K562 (cell line): Measurements from ENCODE around the gene KLHL41. TPM values are rescaled to one million over a fixed set of nuclear protein-coding genes. Genes with fewer than 3 reads are reported as not detected.

Experiments
- ARHGAP35 ChIP-seq: fragments of 450-650 bp; IDR thresholded peaks from 2 replicates; pipeline ENCODE4 v1.6.1; 2018; ENCODE audit not compliant: partially characterized antibody
- CBFA2T3 ChIP-seq: fragments of 450-650 bp; IDR thresholded peaks from 2 replicates; pipeline ENCODE4 v1.6.1; 2017
- CBX1 ChIP-seq: sonication (generic); IDR thresholded peaks from 2 replicates; pipeline ENCODE4 v1.6.1; 2016; ENCODE audit warnings: antibody characterized with exemption, low read depth, mild to moderate bottlenecking
- CSDE1 ChIP-seq, 2 experiments: fragments of 450-650 bp; IDR thresholded peaks; 2 replicates each; pipeline ENCODE4 v1.6.1; 2016; ENCODE audit warnings: mild to moderate bottlenecking in 1 of 2
- FOXA3 ChIP-seq, 2 experiments: fragments of 450-650 bp in 1 of 2; sonication (generic) in 1 of 2; formaldehyde crosslinking; IDR thresholded peaks in 1 of 2; conservative IDR thresholded peaks in 1 of 2; 2 replicates each; pipeline versions ENCODE4 v1.4.0 to v1.8.0; 2020 to 2022; ENCODE audit warnings: mild to moderate bottlenecking in 2 of 2, missing genetic modification reagents in 1 of 2
- GTF2A2 ChIP-seq: IDR thresholded peaks from 2 replicates; pipeline ENCODE4 v1.6.1; 2016; ENCODE audit warnings: mild to moderate bottlenecking, missing genetic modification characterization, missing compliant biosample characterization
- MAFG ChIP-seq: fragments of 450-650 bp; conservative IDR thresholded peaks from 2 replicates; pipeline ENCODE4 v1.6.1; 2016; ENCODE audit warnings: missing genetic modification characterization, missing compliant biosample characterization
- MAFK ChIP-seq: IDR thresholded peaks from 2 replicates; pipeline ENCODE4 v1.6.1; 2011; ENCODE audit warnings: low read length, improper control_type of control experiment
- MAZ ChIP-seq, 2 experiments: fragments of 450-650 bp in 1 of 2; sonication (generic) in 1 of 2; formaldehyde crosslinking; IDR thresholded peaks in 1 of 2; conservative IDR thresholded peaks in 1 of 2; 2 replicates each; pipeline versions ENCODE4 v1.4.0 to v1.5.0; 2020; ENCODE audit warnings: mild to moderate bottlenecking in 1 of 2, missing genetic modification reagents in 1 of 2
- MBD1 ChIP-seq: fragments of 250-450 bp; sonication (Bioruptor Pico); IDR thresholded peaks from 2 replicates; pipeline ENCODE4 v1.8.0; 2022; ENCODE audit warnings: inconsistent platforms
- MEF2D ChIP-seq: conservative IDR thresholded peaks from 2 replicates; pipeline ENCODE4 v1.6.1; 2016; ENCODE audit warnings: low read depth, missing genetic modification characterization, missing compliant biosample characterization
- NFXL1 ChIP-seq: fragments of 450-650 bp; formaldehyde crosslinking; IDR thresholded peaks from 2 replicates; pipeline ENCODE4 v1.4.0; 2021; ENCODE audit warnings: mild to moderate bottlenecking
- NUFIP1 ChIP-seq: fragments of 450-650 bp; IDR thresholded peaks from 2 replicates; pipeline ENCODE4 v1.6.1; 2018; ENCODE audit not compliant: partially characterized antibody
- POLR3G ChIP-seq: IDR thresholded peaks from 2 replicates; pipeline ENCODE4 v1.6.1; 2011; ENCODE audit not compliant: insufficient read length, insufficient replicate concordance; ENCODE audit errors: extremely low read depth
- RBM25 ChIP-seq: fragments of 200-400 bp; formaldehyde crosslinking; IDR thresholded peaks from 2 replicates; pipeline ENCODE4 v1.6.1; 2018; ENCODE audit warnings: low read length, low read depth, moderate library complexity; ENCODE audit not compliant: severe bottlenecking
- RCOR1 ChIP-seq, 2 experiments: IDR thresholded peaks; 2 replicates each; pipeline ENCODE4 v1.6.1; 2012; ENCODE audit warnings: low read depth in 2 of 2, low read length in 2 of 2, borderline replicate concordance in 1 of 2, improper control_type of control experiment in 1 of 2
- RUNX1 ChIP-seq: sonication (generic); IDR thresholded peaks from 2 replicates; pipeline ENCODE4 v1.6.1; 2016; ENCODE audit warnings: antibody characterized with exemption, low read depth
- SIN3B ChIP-seq: fragments of 450-650 bp; IDR thresholded peaks from 2 replicates; pipeline ENCODE4 v1.6.1; 2017; ENCODE audit warnings: low read depth, mild to moderate bottlenecking, moderate library complexity
- SP1 ChIP-seq: sonication (generic); formaldehyde crosslinking; IDR thresholded peaks from 2 replicates; pipeline ENCODE4 v1.8.1; 2022; ENCODE audit warnings: mild to moderate bottlenecking, missing genetic modification reagents
- STAT5A ChIP-seq: IDR thresholded peaks from 2 replicates; pipeline ENCODE4 v1.6.1; 2012; ENCODE audit warnings: low read length, inconsistent platforms, borderline replicate concordance
- TEAD1 ChIP-seq, 2 experiments: fragments of 450-650 bp in 1 of 2; sonication (generic) in 1 of 2; formaldehyde crosslinking; IDR thresholded peaks; 2 replicates each; pipeline versions ENCODE4 v1.4.0 to v1.8.0; 2020 to 2022; ENCODE audit warnings: mild to moderate bottlenecking in 2 of 2, missing genetic modification reagents in 1 of 2
- TEAD4 ChIP-seq, 2 experiments: sonication (generic) in 1 of 2; formaldehyde crosslinking in 1 of 2; IDR thresholded peaks; 2 replicates each; pipeline versions ENCODE4 v1.6.1 to v1.8.0; 2012 to 2022; ENCODE audit warnings: borderline replicate concordance in 1 of 2, inconsistent platforms in 1 of 2, low read length in 1 of 2, mild to moderate bottlenecking in 1 of 2, missing genetic modification reagents in 1 of 2
- TGIF2 ChIP-seq: sonication (generic); formaldehyde crosslinking; IDR thresholded peaks from 2 replicates; pipeline ENCODE4 v1.8.1; 2022; ENCODE audit warnings: mild to moderate bottlenecking, missing genetic modification reagents, moderate library complexity
- ZFP91 ChIP-seq: sonication (generic); formaldehyde crosslinking; IDR thresholded peaks from 2 replicates; pipeline ENCODE4 v1.8.0; 2022; ENCODE audit warnings: mild to moderate bottlenecking, missing genetic modification reagents
- ZNF143 ChIP-seq: sonication (generic); formaldehyde crosslinking; IDR thresholded peaks from 2 replicates; pipeline ENCODE4 v1.9.0; 2022; ENCODE audit warnings: mild to moderate bottlenecking, missing genetic modification reagents
- ZNF175 ChIP-seq: fragments of 200-800 bp; sonication (Bioruptor generic); IDR thresholded peaks from 2 replicates; pipeline ENCODE4 v1.6.1; 2016; ENCODE audit warnings: low read depth, mild to moderate bottlenecking, missing genetic modification characterization, missing compliant biosample characterization
- ZNF184 ChIP-seq: sonication (generic); formaldehyde crosslinking; IDR thresholded peaks from 2 replicates; pipeline ENCODE4 v1.5.0; 2020; ENCODE audit warnings: missing genetic modification reagents
- ZNF3 ChIP-seq: fragments of 250-450 bp; sonication (Bioruptor Pico); IDR thresholded peaks from 2 replicates; pipeline ENCODE4 v1.5.0; 2021; ENCODE audit warnings: mild to moderate bottlenecking, moderate library complexity
- ZSCAN29 ChIP-seq: fragments of 450-650 bp; IDR thresholded peaks from 2 replicates; pipeline ENCODE4 v1.6.1; 2017
- ZSCAN32 ChIP-seq: fragments of 450-650 bp; formaldehyde crosslinking; IDR thresholded peaks from 2 replicates; pipeline ENCODE4 v1.4.0; 2020; ENCODE audit warnings: mild to moderate bottlenecking, moderate library complexity
- polyA plus RNA-seq, 8 experiments: library from polyadenylated mRNA; depleted of rRNA in 4 of 8; stranded (reverse) in 5 of 8; unstranded in 3 of 8; fragments of >200 nt; fragmentation: Nextera tagmentation in 2 of 8; fragmentation: Illumina TruSeq in 1 of 8; extraction: Ambion mirVana in 2 of 8; extraction: Trizol in 1 of 8; gene quantifications; 2 replicates each; pipeline versions ENCODE4 v1.2.1 to v1.2.3, GENCODE V29; 2011 to 2014; ENCODE audit warnings: inconsistent platforms in 1 of 8, missing spikeins in 1 of 8
- total RNA-seq, 7 experiments: library from RNA; depleted of rRNA in 6 of 7; stranded (reverse); fragments of >200 nt in 6 of 7; fragmentation: Illumina TruSeq in 2 of 7; extraction: Trizol in 2 of 7; gene quantifications; 2 replicates each; pipeline versions ENCODE4 v1.2.1 to v1.2.3, GENCODE V29; 2011 to 2021; ENCODE audit warnings: low replicate concordance in 1 of 7

Gene KLHL41
- total and polyA plus RNA-seq, 9 of the 15 experiments (the other 6 are each of a cell fraction or from before 2014, with no cell fraction given): 0.05 to 1.5 (median 0.09) TPM

DNA sequence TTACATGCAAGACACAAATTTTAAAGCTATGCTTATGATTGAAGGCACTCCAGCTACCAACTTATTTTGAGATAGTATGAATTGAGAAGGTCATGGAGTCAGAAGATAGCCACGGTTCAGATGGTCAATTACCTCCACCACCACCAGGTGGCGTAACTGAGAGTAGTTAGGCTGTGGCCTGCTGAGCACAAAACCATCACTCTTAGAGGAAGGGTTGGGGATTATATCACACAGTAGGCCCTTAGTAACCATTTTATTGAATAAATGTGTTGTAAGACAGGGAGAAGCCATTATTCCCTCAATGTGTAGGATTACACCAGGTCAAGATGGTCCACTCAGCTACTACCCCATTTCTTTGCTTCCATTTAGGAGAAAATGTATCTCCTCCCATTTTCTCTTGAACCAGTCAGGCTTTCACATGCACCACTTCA, 18.8 kb downstream of the KLHL41 start (continued):
- no peak for TF ChIP-seq ZNF3 (CRISPR knock-in tag)
- no peak for TF ChIP-seq CBX1
- TF ChIP-seq ARHGAP35: no peak
- no peak for TF ChIP-seq ZNF184 (CRISPR knock-in tag)
- TF ChIP-seq ZFP91: 0 out of 2 replicates have a peak, but pooled peaks have one; percentile 15
- no peak for TF ChIP-seq NUFIP1
- TF ChIP-seq NFXL1 (CRISPR knock-in tag): no peak
- no peak for TF ChIP-seq STAT5A
- TF ChIP-seq CSDE1 (IDR thresholded peaks at IDR 0.05): peak in 1 of 2 experiments; percentile 4; a peak in 1 of 4 replicates
- no peak for TF ChIP-seq RBM25
- peak; percentile 47 for TF ChIP-seq SIN3B
- no peak for TF ChIP-seq FOXA3 (CRISPR knock-in tag; conservative IDR thresholded peaks at IDR 0.05 in 1 of 2, IDR thresholded peaks at IDR 0.05 in 1 of 2)
- TF ChIP-seq ZNF175 (CRISPR knock-in tag): no peak
- TF ChIP-seq RUNX1: no peak
- TF ChIP-seq ZSCAN29: no peak
- TF ChIP-seq MAFK: 0 out of 2 replicates have a peak, but pooled peaks have one; percentile 2
- no peak for TF ChIP-seq MAFG (tag)
- no peak for TF ChIP-seq TEAD1 (CRISPR knock-in tag; IDR thresholded peaks at IDR 0.05)
- no peak for TF ChIP-seq ZSCAN32
- no peak for TF ChIP-seq MAZ (CRISPR knock-in tag; conservative IDR thresholded peaks at IDR 0.05 in 1 of 2, IDR thresholded peaks at IDR 0.05 in 1 of 2)
- no peak for TF ChIP-seq RCOR1 (IDR thresholded peaks at IDR 0.05; ENCODE audit: borderline replicate concordance in 1 of 2, low read depth in 2 of 2, low read length in 2 of 2)
- no peak for TF ChIP-seq ZNF143
- TF ChIP-seq GTF2A2 (tag): no peak
- no peak for TF ChIP-seq MEF2D (tag)
- TF ChIP-seq POLR3G: no peak
- no peak for TF ChIP-seq TGIF2
- TF ChIP-seq SP1: peak; percentile 71; the same call in 1 of the 2 replicates
- TF ChIP-seq CBFA2T3: no peak
- no peak for TF ChIP-seq MBD1
- peak; percentile 28; the same call in 1 of the 2 replicates for TF ChIP-seq TEAD4 (IDR thresholded peaks at IDR 0.05; ENCODE audit: low read length)
- TF ChIP-seq TEAD4 (CRISPR knock-in tag; IDR thresholded peaks at IDR 0.05; ENCODE audit: borderline replicate concordance): no peak
